Measurements from ENCODE around the gene PAK6.

Gene PAK6

GRCh38 chr15:40258544-40258943 is 19.7 kb downstream of the PAK6 start:
- Histone ChIP-seq H3K27me3 (ENCODE audit: insufficient read depth, poor library complexity, severe bottlenecking) (peaks cover 2% of the 10 kb centered on the region), H3K4me3 (replicated peaks; ENCODE audit: insufficient read depth, low read length) (no peak overlapping the region), H3K27ac (replicated peaks) (no peak overlapping the region)
- no peak for DNase-seq (ENCODE audit: low read depth in 1 of 2, low spot score in 1 of 2)
- TF ChIP-seq CTCF (IDR thresholded peaks at IDR 0.05; ENCODE audit: insufficient read depth, low read length) (no peak), SPI1 (IDR thresholded peaks at IDR 0.05; ENCODE audit: borderline replicate concordance, low read depth) (no peak), GABPA (IDR thresholded peaks at IDR 0.05; ENCODE audit: low read depth) (no peak), POLR2AphosphoS5 (IDR thresholded peaks at IDR 0.05; ENCODE audit: low read depth) (no peak)
- TF ChIP-seq, protein P1, sequence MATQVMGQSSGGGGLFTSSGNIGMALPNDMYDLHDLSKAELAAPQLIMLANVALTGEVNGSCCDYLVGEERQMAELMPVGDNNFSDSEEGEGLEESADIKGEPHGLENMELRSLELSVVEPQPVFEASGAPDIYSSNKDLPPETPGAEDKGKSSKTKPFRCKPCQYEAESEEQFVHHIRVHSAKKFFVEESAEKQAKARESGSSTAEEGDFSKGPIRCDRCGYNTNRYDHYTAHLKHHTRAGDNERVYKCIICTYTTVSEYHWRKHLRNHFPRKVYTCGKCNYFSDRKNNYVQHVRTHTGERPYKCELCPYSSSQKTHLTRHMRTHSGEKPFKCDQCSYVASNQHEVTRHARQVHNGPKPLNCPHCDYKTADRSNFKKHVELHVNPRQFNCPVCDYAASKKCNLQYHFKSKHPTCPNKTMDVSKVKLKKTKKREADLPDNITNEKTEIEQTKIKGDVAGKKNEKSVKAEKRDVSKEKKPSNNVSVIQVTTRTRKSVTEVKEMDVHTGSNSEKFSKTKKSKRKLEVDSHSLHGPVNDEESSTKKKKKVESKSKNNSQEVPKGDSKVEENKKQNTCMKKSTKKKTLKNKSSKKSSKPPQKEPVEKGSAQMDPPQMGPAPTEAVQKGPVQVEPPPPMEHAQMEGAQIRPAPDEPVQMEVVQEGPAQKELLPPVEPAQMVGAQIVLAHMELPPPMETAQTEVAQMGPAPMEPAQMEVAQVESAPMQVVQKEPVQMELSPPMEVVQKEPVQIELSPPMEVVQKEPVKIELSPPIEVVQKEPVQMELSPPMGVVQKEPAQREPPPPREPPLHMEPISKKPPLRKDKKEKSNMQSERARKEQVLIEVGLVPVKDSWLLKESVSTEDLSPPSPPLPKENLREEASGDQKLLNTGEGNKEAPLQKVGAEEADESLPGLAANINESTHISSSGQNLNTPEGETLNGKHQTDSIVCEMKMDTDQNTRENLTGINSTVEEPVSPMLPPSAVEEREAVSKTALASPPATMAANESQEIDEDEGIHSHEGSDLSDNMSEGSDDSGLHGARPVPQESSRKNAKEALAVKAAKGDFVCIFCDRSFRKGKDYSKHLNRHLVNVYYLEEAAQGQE (IDR thresholded peaks at IDR 0.05; ENCODE audit: insufficient replicate concordance, low read depth): no peak

DNA sequence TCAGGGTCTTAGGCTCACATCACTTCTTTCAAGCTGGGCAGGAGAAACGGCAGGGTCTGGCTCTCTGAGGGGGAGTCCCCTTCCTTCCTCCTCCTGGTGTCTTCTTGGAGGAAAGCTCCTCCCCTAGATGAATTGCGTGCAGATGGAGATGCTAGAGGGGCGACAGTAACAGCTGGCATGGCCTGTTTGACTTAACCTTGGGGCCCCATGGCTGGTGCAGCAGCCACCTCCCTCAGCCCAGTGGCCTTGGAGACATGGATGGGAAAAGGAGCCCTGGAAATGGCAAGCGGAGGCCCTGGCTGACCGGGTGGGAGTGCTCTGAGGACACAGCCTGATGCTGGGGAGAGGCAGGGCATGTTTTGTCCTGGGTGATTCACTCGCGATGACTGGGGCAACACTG is 20.2 kb downstream of the PAK6 start:
- no peak overlapping the region for H3K27ac ChIP-seq (replicated peaks)
- H3K4me3 ChIP-seq (replicated peaks; ENCODE audit: insufficient read depth, low read length): no peak overlapping the region
- TF ChIP-seq, protein P1 (IDR thresholded peaks at IDR 0.05; ENCODE audit: insufficient replicate concordance, low read depth): no peak
- TF ChIP-seq CTCF (IDR thresholded peaks at IDR 0.05; ENCODE audit: insufficient read depth, low read length): no peak
- TF ChIP-seq SPI1 (IDR thresholded peaks at IDR 0.05; ENCODE audit: borderline replicate concordance, low read depth): no peak
- TF ChIP-seq GABPA (IDR thresholded peaks at IDR 0.05; ENCODE audit: low read depth): no peak
- no peak for TF ChIP-seq POLR2AphosphoS5 (IDR thresholded peaks at IDR 0.05; ENCODE audit: low read depth)
- no peak for DNase-seq (ENCODE audit: low read depth in 1 of 2, low spot score in 1 of 2)
- H3K27me3 ChIP-seq (ENCODE audit: insufficient read depth, poor library complexity, severe bottlenecking): no peaks in the 10 kb centered on the region

GRCh38 chr15:40263024-40263754 is 24.3 kb downstream of the PAK6 start:
- no peak overlapping the region for H3K27ac ChIP-seq (replicated peaks)
- H3K4me3 ChIP-seq (replicated peaks; ENCODE audit: insufficient read depth, low read length): no peak overlapping the region
- TF ChIP-seq POLR2AphosphoS5 (IDR thresholded peaks at IDR 0.05; ENCODE audit: low read depth): no peak
- TF ChIP-seq GABPA (IDR thresholded peaks at IDR 0.05; ENCODE audit: low read depth): no peak
- TF ChIP-seq, protein P1 (IDR thresholded peaks at IDR 0.05; ENCODE audit: insufficient replicate concordance, low read depth): no peak
- TF ChIP-seq CTCF (IDR thresholded peaks at IDR 0.05; ENCODE audit: insufficient read depth, low read length): no peak
- TF ChIP-seq SPI1 (IDR thresholded peaks at IDR 0.05; ENCODE audit: borderline replicate concordance, low read depth): no peak
- DNase-seq (ENCODE audit: low read depth in 1 of 2, low spot score in 1 of 2): no peak
- H3K27me3 ChIP-seq (ENCODE audit: insufficient read depth, poor library complexity, severe bottlenecking): no peaks in the 10 kb centered on the region

Data from HL-60 (cell line).